AG09319 (cell line): ENCODE measurements around the gene NUP35.

Source experiments
- DNase-seq: peaks from one replicate; pipeline ENCODE4 v3.0.0-alpha.2; 2010; ENCODE audit warnings: low read depth; ENCODE audit errors: extremely low read depth
- TF ChIP-seq, protein P1 (sequence below): IDR thresholded peaks from 2 replicates; pipeline ENCODE4 v1.5.1; 2011; ENCODE audit warnings: low read depth, mild to moderate bottlenecking, inconsistent platforms, low read length, moderate library complexity

NUP35 gene, protein sequence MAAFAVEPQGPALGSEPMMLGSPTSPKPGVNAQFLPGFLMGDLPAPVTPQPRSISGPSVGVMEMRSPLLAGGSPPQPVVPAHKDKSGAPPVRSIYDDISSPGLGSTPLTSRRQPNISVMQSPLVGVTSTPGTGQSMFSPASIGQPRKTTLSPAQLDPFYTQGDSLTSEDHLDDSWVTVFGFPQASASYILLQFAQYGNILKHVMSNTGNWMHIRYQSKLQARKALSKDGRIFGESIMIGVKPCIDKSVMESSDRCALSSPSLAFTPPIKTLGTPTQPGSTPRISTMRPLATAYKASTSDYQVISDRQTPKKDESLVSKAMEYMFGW

DNA sequence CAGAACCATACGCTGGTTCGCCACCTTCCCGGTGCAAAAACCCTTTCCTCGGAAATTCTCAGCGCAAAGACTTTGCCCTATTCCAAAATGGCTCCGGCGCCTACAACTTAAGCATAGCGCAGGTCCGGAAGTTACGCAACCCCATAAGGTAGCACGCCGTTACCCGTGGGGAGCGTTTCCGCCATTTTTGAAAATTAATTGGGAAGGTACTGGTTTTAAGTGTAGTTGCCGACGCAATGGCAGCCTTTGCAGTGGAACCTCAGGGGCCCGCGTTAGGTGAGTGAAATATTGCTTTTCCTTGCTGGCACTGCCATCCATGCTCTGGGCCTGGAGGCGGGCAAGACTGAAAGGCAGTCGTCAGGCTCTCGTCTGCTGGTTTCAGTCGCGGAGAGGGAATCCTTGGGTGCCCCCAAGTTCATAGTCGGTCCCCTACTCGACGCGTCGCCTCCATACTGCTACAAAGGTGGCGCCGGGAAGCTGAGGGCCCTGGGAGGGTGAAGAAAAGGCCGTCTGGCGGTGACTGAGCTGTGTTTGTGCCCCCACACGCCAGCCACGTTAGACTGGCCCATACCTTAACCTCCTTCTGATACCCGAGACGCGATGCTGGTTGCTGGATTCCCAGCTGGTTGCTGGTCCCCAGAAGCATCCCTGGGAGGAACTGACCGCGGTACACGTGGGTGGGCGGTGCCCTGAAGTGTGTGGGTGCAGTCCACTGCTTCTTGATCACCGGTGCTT lies at the start of gene NUP35:
TSS of gene NUP35 (plus strand) at position 222 of the 735 bp plus-strand sequence. CDS start at position 237, 15 bp downstream.
- TF ChIP-seq, protein P1, sequence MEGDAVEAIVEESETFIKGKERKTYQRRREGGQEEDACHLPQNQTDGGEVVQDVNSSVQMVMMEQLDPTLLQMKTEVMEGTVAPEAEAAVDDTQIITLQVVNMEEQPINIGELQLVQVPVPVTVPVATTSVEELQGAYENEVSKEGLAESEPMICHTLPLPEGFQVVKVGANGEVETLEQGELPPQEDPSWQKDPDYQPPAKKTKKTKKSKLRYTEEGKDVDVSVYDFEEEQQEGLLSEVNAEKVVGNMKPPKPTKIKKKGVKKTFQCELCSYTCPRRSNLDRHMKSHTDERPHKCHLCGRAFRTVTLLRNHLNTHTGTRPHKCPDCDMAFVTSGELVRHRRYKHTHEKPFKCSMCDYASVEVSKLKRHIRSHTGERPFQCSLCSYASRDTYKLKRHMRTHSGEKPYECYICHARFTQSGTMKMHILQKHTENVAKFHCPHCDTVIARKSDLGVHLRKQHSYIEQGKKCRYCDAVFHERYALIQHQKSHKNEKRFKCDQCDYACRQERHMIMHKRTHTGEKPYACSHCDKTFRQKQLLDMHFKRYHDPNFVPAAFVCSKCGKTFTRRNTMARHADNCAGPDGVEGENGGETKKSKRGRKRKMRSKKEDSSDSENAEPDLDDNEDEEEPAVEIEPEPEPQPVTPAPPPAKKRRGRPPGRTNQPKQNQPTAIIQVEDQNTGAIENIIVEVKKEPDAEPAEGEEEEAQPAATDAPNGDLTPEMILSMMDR, result no peak
- DNase-seq, result peak; percentile 65

DNA sequence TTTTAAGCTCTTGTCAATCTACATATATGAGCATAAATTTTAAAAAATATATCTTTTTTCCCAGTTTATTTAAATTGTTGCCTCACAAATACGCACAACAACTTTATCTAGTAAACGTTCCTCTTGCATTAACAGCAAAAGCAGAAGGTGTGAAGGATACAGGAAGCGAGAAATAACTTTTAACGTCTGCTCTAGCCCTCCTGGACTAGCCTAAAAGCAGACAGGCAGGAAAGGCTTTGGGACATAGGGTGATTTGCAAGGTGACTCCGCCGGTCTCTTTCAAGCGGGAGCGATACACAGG lies 46.1 kb upstream of the NUP35 start:
- TF ChIP-seq, protein P1, result no peak
- DNase-seq, result no peak

DNA sequence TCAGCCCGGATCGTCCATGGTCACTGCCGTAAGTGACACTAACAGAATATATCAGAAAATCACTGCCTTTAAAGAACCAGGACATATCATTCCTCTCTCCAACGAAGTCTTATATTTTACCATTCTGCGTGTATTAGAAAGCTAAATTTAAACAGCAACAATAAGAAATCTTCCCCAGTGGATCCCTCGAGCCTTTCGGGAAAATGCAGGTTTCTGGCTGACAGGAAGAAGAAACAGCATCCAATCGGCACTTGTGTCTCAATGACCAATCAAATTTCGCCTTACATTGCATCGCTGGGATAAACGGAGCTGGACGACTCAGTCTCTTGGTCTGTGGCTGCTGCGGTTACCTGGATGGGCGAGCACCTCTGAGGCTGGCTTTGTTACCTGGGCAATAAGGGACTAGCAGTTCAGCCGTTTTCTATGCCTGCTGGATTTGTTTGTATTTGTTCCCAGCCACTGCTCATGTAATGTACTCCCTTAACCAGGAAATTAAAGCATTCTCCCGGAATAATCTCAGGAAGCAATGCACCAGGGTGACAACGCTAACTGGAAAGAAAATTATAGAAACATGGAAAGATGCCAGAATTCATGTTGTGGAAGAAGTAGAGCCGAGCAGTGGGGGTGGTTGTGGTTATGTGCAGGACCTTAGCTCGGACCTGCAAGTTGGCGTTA lies 45.6 kb upstream of the NUP35 start, which contains the start of gene DUSP19:
TSS of gene DUSP19 (plus strand) at position 284 of the 675 bp plus-strand sequence. CDS start at position 471, 187 bp downstream.
- TF ChIP-seq, protein P1, result no peak
- peak; percentile 70 for DNase-seq

DNA sequence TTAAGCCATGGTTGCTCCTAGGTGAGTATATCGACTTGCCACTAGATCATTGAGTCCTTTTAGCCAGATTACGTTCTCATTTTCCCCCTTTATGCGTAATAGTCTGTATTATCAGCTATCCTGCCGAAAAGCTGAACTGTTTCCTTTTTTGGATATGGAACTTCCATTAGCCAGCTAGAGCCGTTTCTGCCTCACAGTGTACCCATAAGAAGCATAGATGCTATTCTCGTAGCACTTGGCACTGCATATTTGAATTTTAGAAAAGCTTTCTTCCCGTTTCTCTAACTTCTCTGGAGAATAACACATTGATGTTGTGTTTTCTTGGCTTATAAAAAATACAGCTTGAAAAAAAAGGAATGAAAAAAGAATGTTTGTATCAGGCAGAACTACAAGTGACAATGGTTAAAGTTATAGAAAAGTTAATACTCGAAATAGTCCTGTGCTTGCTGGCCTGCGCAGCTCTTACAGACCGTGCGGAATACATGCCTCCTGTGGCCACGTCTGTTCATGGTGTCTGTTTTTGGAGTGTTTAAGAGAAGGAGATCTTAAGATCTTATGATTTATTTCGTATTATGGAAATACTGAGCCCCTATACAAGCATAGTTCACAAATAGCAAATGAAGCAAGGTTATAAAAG lies 45.0 kb upstream of the NUP35 start:
- DNase-seq, result no peak
- TF ChIP-seq, protein P1, result no peak

DNA sequence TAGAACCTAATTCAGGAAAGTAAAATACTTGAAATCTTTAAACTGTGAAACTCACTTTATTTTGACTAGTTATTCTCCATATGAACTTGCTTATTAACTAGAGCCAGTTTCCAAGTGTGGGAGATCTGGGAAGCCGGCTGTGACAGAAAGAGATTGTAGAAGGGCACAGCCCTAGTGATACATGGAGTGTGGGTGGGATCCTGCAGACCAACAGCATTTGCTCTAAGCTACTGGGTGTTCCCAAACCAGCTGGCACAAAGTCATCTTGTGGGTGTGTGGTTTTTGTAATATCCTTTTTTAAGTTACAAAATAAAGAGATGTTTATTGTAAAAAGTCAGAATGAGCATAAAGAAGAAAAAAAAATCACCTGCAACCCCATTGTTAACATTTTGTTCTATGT lies 42.3 kb upstream of the NUP35 start:
- DNase-seq, result no peak
- TF ChIP-seq, protein P1, result no peak

DNA sequence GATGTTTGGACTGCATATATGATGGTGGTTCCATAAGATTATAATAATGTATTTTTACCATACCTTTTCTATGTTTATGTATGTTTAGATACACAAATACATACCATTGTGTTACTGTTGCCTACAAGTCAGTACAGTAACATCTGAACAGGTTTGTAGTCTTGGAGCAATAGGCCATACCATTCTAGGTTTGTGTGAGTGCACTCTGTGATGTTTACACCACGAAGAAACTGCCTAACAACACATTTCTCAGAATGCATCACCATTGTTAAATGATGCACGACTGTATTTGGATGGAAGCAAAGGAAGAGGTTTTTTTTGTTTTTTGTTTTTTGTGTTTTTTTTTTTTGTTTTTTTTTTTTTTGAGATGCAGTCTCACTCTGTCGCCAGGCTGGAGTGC lies 36.2 kb upstream of the NUP35 start:
- TF ChIP-seq, protein P1, result no peak
- DNase-seq, result no peak
